K562 treated with DMSO at 1 percent for 4 hours (cell line): Measurements from ENCODE around the gene CCR1. TPM values are rescaled to one million over a fixed set of nuclear protein-coding genes. Genes with fewer than 3 reads are reported as not detected.

Experiments used
- total RNA-seq: library from RNA; unstranded; fragments of 300-600 nt; gene quantifications from 2 replicates; pipeline ENCODE4 v1.2.3, GENCODE V29; 2022; ENCODE audit not compliant: insufficient read depth

The CCR1 gene
- total RNA-seq = not detected in 2 replicates

DNA sequence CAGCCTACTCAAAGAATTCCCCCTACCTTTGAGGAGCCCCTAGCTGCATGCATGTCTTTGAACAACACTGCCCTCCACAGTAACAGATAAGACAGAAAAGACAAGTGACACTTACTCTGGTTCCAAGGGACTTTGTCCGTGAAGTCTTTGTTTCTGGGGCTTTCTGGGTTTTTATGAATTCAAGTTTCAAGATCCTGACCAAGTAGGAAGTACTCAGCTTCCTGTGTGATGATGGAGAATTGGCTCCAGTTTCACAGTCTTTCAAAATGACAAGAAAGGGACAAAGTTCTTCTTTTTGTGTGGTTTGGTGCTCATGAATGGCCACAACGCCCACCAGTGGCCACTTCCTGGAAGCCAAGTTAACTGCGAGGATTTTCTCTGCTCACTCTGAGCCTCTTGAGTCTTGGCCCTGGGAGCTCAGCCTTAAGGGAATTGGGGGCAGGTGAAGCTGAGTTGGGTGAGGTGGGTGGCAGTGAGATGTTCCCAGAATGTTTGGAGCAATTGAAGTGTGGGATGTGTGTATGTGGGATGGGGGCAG, at the start of gene CCR1:
CCR1 (minus strand) TSS at position 147 of the 538 bp plus-strand sequence. CDS start 4,000 bp downstream, outside the sequence.

DNA sequence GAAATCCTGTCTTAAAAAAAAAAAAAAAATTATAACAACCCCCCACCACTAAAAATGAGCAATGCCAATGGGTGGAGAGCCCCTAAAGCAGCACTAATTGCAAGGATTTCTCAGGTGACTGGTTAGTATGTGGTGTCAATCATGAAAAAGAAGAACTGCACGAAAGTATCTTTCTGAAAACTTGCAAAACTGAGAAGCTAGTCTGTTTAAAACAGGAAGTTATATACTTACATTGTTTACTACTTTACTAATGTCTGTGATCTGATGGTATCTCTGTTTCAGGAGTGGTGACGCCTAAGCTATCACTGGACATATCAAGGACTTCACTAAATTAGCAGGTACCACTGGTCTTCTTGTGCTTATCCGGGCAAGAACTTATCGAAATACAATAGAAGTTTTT, 34.0 kb upstream of the CCR1 start, which contains the start of gene CCR3:
CCR3 (plus strand) TSS at position 341 of the 400 bp plus-strand sequence. CDS start 22,699 bp downstream, outside the sequence.

Other genes with a start within 250 kb of the CCR1 start
- 3.5 and 4.3 TPM in 2 replicates for gene FYCO1, start 212.5 kb downstream of the CCR1 start, total RNA-seq
- gene XCR1, start 180.8 kb downstream of the CCR1 start, total RNA-seq = not detected in 2 replicates
- gene CCR3, start 34.1 kb upstream of the CCR1 start, total RNA-seq = not detected in 2 replicates
- not detected in 2 replicates for gene CCR2, start 145.8 kb upstream of the CCR1 start, total RNA-seq
- gene CCR5, start 162.6 kb upstream of the CCR1 start, total RNA-seq = not detected in 2 replicates
- gene CCRL2, start 198.9 kb upstream of the CCR1 start, total RNA-seq = 3.8 and 4.8 TPM in 2 replicates